HepG2 (cell line): Measurements from ENCODE around the gene PLD2. TPM values are rescaled to one million over a fixed set of nuclear protein-coding genes. Genes with fewer than 3 reads are reported as not detected.

Source experiments
- ATAC-seq: fragments of 200-7000 bp; cut with Tn5 transposase; 3 replicates; pipeline ENCODE4 v1.9.1; 2020; ENCODE audit warnings: mild to moderate bottlenecking, moderate library complexity
- BruUV-seq: library from RNA; stranded (reverse); fragments of 400-500 nt; replicated peaks from 2 replicates; lab custom pipeline; 2021; lab: Mats Ljungman, UMichigan
- CTCF ChIA-PET: fragments of 300-600 bp; formaldehyde crosslinking; extraction: SDS; loops from one replicate; lab custom pipeline; 2021; ENCODE audit warnings: low total read pairs, inconsistent platforms, low intra/inter-chr PET ratio; lab: Yijun Ruan, JAX
- POLR2A ChIA-PET: fragments of 350-600 bp; sonication (Branson Sonifier 250); formaldehyde crosslinking; loops from one replicate; lab custom pipeline; 2020; ENCODE audit warnings: antibody characterized with exemption, inconsistent platforms; lab: Yijun Ruan, JAX
- DNase-seq: peaks from one replicate; pipeline ENCODE4 v3.0.0-alpha.2; 2015; ENCODE audit warnings: low spot score
- FAIRE-seq: peaks from 3 replicates; lab custom pipeline; 2011; peaks lifted over from hg19 to GRCh38; lab: Jason Lieb, UNC
- H2AFZ ChIP-seq: one replicate; pipeline ENCODE4 v1.6.1; 2011; ENCODE audit warnings: low read length, inconsistent platforms
- H3K27ac ChIP-seq: fragments of 300-600 bp; 3 replicates; pipeline ENCODE4 v1.8.0; 2011; ENCODE audit warnings: mixed run types, mild to moderate bottlenecking, mixed read lengths, low read length, inconsistent platforms; ENCODE audit not compliant: insufficient read depth; ENCODE audit errors: extremely low read length
- H3K27me3 ChIP-seq, 2 experiments: fragments of 200-600 bp in 1 of 2; 2 replicates in 1 of 2; 3 replicates in 1 of 2; pipeline versions ENCODE4 v1.6.0 to v1.8.0; 2011; ENCODE audit warnings: low read length in 2 of 2, mild to moderate bottlenecking in 2 of 2, moderate library complexity in 2 of 2, inconsistent platforms in 1 of 2; ENCODE audit not compliant: insufficient read depth in 2 of 2, control insufficient read depth in 1 of 2
- H3K36me3 ChIP-seq, 2 experiments: fragments of 200-600 bp in 1 of 2; replicated peaks in 1 of 2; 2 replicates in 1 of 2; 3 replicates in 1 of 2; pipeline versions ENCODE4 v1.5.1 to v1.8.0; 2011; ENCODE audit warnings: low read length in 2 of 2, inconsistent platforms in 1 of 2; ENCODE audit not compliant: insufficient read depth in 2 of 2, control insufficient read depth in 1 of 2
- H3K4me1 ChIP-seq: 2 replicates; pipeline ENCODE4 v1.5.1; 2012; ENCODE audit warnings: low read length, inconsistent platforms; ENCODE audit not compliant: insufficient read depth
- H3K4me2 ChIP-seq: 2 replicates; pipeline ENCODE4 v1.6.0; 2011; ENCODE audit warnings: low read depth, low read length, inconsistent platforms
- H3K4me3 ChIP-seq, 3 experiments: fragments of 200-600 bp in 1 of 3; sonication (generic), shearing (Covaris generic) in 1 of 3; replicated peaks in 1 of 3; 2 replicates each; pipeline ENCODE4 v1.5.1; 2011 to 2016; ENCODE audit warnings: low read length in 3 of 3, inconsistent platforms in 2 of 3, low read depth in 2 of 3, mild to moderate bottlenecking in 2 of 3, control low read depth in 1 of 3, mixed read lengths in 1 of 3; ENCODE audit not compliant: insufficient read depth in 1 of 3
- H3K79me2 ChIP-seq: one replicate; pipeline ENCODE4 v1.6.1; 2011; ENCODE audit warnings: low read length, inconsistent platforms; ENCODE audit not compliant: insufficient read depth
- H3K9ac ChIP-seq: 2 replicates; pipeline ENCODE4 v1.6.0; 2011; ENCODE audit warnings: mild to moderate bottlenecking, low read depth, low read length, inconsistent platforms; ENCODE audit not compliant: insufficient read depth
- H3K9me3 ChIP-seq: 2 replicates; pipeline ENCODE4 v1.5.1; 2012; ENCODE audit warnings: mild to moderate bottlenecking, low read length
- H4K20me1 ChIP-seq: 2 replicates; pipeline ENCODE4 v1.6.0; 2011; ENCODE audit warnings: inconsistent platforms, mild to moderate bottlenecking, low read length, moderate library complexity; ENCODE audit not compliant: insufficient read depth
- MAFF ChIP-seq: IDR thresholded peaks from 2 replicates; pipeline ENCODE4 v1.6.1; 2011; ENCODE audit warnings: low read depth, low read length, improper control_type of control experiment
- MTF2 ChIP-seq: sonication (generic); formaldehyde crosslinking; IDR thresholded peaks from 2 replicates; pipeline ENCODE4 v1.5.0; 2020; ENCODE audit warnings: missing genetic modification reagents, borderline replicate concordance
- POLR2A ChIP-seq, 2 experiments: IDR thresholded peaks; 2 replicates each; pipeline ENCODE4 v1.6.1; 2011; ENCODE audit warnings: low read depth in 2 of 2, low read length in 2 of 2, mild to moderate bottlenecking in 1 of 2, moderate library complexity in 1 of 2; ENCODE audit not compliant: insufficient read depth in 1 of 2
- SOX6 ChIP-seq, 2 experiments: fragments of 450-650 bp in 1 of 2; sonication (generic) in 1 of 2; formaldehyde crosslinking in 1 of 2; IDR thresholded peaks; 2 replicates each; pipeline versions ENCODE4 v1.4.0 to v1.6.1; 2017 to 2020; ENCODE audit warnings: antibody characterized with exemption in 1 of 2, mild to moderate bottlenecking in 1 of 2, missing genetic modification reagents in 1 of 2
- ZC3H4 ChIP-seq: sonication (generic); formaldehyde crosslinking; IDR thresholded peaks from 2 replicates; pipeline ENCODE4 v1.4.0; 2020; ENCODE audit warnings: missing genetic modification reagents, borderline replicate concordance
- ZNF317 ChIP-seq: sonication (generic); formaldehyde crosslinking; IDR thresholded peaks from 2 replicates; pipeline ENCODE4 v1.5.0; 2020; ENCODE audit warnings: mild to moderate bottlenecking, missing genetic modification reagents
- WGBS: methylation state at CpG from one replicate; pipeline ENCODE4 v1.1.6; 2017; ENCODE audit warnings: low lambda C conversion rate; 5-methylcytosine and 5-hydroxymethylcytosine counted together
- in situ Hi-C: cut with HindIII; loops from 2 replicates; pipeline ENCODE4 v1.10.0; 2017; ENCODE audit warnings: low pct_unique_long_range_greater_than_20kb; ENCODE audit not compliant: extremely low pct_ligation_motif_present
- intact Hi-C: fragments of 100-400 bp; cut with micrococcal nuclease; formaldehyde crosslinking; loops from one replicate; pipeline ENCODE4 v1.10.0; 2022; ENCODE audit not compliant: unreplicated experiment
- polyA plus RNA-seq, 8 experiments: library from polyadenylated mRNA; depleted of rRNA in 3 of 8; stranded (reverse) in 7 of 8; unstranded in 1 of 8; fragments of >200 nt; fragmentation: Illumina TruSeq in 4 of 8; extraction: Trizol in 4 of 8; gene quantifications; 2 replicates each; pipeline versions ENCODE4 v1.2.1 to v1.2.3, GENCODE V29; 2011 to 2016; ENCODE audit warnings: low read depth in 4 of 8, missing spikeins in 1 of 8, mixed read lengths in 1 of 8; ENCODE audit not compliant: insufficient read depth in 1 of 8
- total RNA-seq, 5 experiments: library from RNA; depleted of rRNA; stranded (reverse); fragments of >200 nt; fragmentation: Illumina TruSeq; extraction: Trizol; gene quantifications; 2 replicates each; pipeline ENCODE4 v1.2.3, GENCODE V29; 2016; ENCODE audit warnings: low read depth in 1 of 5
- TF ChIP-seq, protein P1 (sequence below): sonication (generic); formaldehyde crosslinking; IDR thresholded peaks from 2 replicates; pipeline ENCODE4 v1.4.0; 2020; ENCODE audit warnings: missing genetic modification reagents

PLD2 gene
- total and polyA plus RNA-seq, 2 of the 13 experiments (the other 11 are each of a cell fraction or from before 2014, with no cell fraction given) = 13.4 to 29.7 TPM

DNA sequence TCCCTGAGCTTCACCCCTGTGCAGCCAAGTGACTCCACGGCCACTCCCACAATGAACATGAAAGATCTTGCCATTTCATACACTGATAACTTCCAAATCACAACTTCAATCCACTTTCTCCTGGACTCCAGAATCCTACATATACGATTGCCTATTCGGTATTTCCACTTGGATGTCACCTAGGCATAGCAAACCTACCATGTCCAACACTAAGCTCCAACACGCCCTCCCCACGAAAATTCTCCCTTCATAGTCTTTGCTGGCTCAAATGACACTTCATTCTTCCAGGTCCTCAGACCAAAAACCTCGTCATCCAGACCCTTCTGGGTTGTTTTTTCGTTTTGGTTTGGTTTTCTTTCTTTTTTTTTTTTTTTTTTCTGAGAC, 16.3 kb upstream of the PLD2 start:
- H3K4me3 ChIP-seq = peak overlapping the region in 2 of 3 experiments; percentile 91 to 94; a peak in 4 of 6 replicates
- peaks cover 15% of the 10 kb centered on the region for H3K79me2 ChIP-seq
- H4K20me1 ChIP-seq = no peaks in the 10 kb centered on the region
- no peaks in the 10 kb centered on the region; a peak in 1 of 5 replicates for H3K27me3 ChIP-seq
- H3K4me2 ChIP-seq = peak overlapping the region; percentile 96
- no peak overlapping the region for H2AFZ ChIP-seq
- TF ChIP-seq, protein P1, sequence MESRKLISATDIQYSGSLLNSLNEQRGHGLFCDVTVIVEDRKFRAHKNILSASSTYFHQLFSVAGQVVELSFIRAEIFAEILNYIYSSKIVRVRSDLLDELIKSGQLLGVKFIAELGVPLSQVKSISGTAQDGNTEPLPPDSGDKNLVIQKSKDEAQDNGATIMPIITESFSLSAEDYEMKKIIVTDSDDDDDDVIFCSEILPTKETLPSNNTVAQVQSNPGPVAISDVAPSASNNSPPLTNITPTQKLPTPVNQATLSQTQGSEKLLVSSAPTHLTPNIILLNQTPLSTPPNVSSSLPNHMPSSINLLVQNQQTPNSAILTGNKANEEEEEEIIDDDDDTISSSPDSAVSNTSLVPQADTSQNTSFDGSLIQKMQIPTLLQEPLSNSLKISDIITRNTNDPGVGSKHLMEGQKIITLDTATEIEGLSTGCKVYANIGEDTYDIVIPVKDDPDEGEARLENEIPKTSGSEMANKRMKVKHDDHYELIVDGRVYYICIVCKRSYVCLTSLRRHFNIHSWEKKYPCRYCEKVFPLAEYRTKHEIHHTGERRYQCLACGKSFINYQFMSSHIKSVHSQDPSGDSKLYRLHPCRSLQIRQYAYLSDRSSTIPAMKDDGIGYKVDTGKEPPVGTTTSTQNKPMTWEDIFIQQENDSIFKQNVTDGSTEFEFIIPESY (CRISPR knock-in tag) = no peak
- TF ChIP-seq ZNF317 (CRISPR knock-in tag) (0 out of 2 replicates have a peak, but pooled peaks have one; percentile 31), MTF2 (CRISPR knock-in tag) (no peak), POLR2A (IDR thresholded peaks at IDR 0.05; ENCODE audit: insufficient read depth in 1 of 2, low read depth in 2 of 2, low read length in 2 of 2) (peak in 1 of 2 experiments; percentile 37; a peak in 1 of 4 replicates), ZC3H4 (peak; percentile 83; the same call in 1 of the 2 replicates), MAFF (no peak), SOX6 (IDR thresholded peaks at IDR 0.05) (no peak), SOX6 (CRISPR knock-in tag; IDR thresholded peaks at IDR 0.05) (peak; percentile 40)
- TF ChIP-seq, all 625 proteins: peak for 4
- peaks cover 34% of the 10 kb centered on the region for H3K4me1 ChIP-seq
- intact Hi-C loops = no loop called here
- DNase-seq = no peak
- WGBS = 82% methylated on average over 7 of the region's 7 CpGs
- no peak for FAIRE-seq
- H3K9ac ChIP-seq = peak overlapping the region; percentile 97
- in situ Hi-C loops = no loop called here
- ChIA-PET POLR2A (interaction anchor here (0.5 to 6.4 kb wide), 19 partner anchors 10 to 149 kb away, joined by 3 to 317 read pairs (median 8); partner anchors contain the start of genes ARRB2, CXCL16, MED11 and MINK1), CTCF (interaction anchor here (1.8 to 4.1 kb wide), 4 partner anchors 58 to 98 kb away, joined by 8 to 51 read pairs (median 10); partner anchors contain the start of genes ARRB2 and MED11)
- H3K27ac ChIP-seq = peak overlapping the region; percentile 96
- H3K36me3 ChIP-seq = no peaks in the 10 kb centered on the region; a peak in 2 of 5 replicates
- BruUV-seq = no TSS peak
- no peak for ATAC-seq
- no peaks in the 10 kb centered on the region for H3K9me3 ChIP-seq
